ENCODE data around the gene WNT2.
"Not testable (repeated sequence)": the region's sequence is repeated elsewhere in the genome, so short reads cannot be mapped to it uniquely, and the experiment has no call there.

WNT2 gene

GRCh38 chr7:117259615-117260014 lies 63.2 kb downstream of the WNT2 start:
- no peak for DNase-seq (ENCODE audit: low spot score)

GRCh38 chr7:117251687-117252086 lies 71.2 kb downstream of the WNT2 start:
- no peak for DNase-seq (ENCODE audit: low spot score)

- no peak for DNase-seq (ENCODE audit: low spot score)
These were observed 72.1 kb downstream of the WNT2 start for GRCh38 chr7:117250801-117251200.

- no peak for DNase-seq (ENCODE audit: low spot score)
These were observed 72.6 kb downstream of the WNT2 start for GRCh38 chr7:117250245-117250644.

- no peak for DNase-seq (ENCODE audit: low spot score)
These were observed 73.2 kb downstream of the WNT2 start for GRCh38 chr7:117249696-117250095.

- no peak for DNase-seq (ENCODE audit: low spot score)
These were observed 74.0 kb downstream of the WNT2 start for GRCh38 chr7:117248829-117249228.

GRCh38 chr7:117247809-117248208 lies 75.0 kb downstream of the WNT2 start:
- DNase-seq (ENCODE audit: low spot score), result no peak

- not testable (repeated sequence) for DNase-seq (ENCODE audit: low spot score)
These were observed 77.2 kb downstream of the WNT2 start for GRCh38 chr7:117245703-117246102.

- no peak for DNase-seq (ENCODE audit: low spot score)
These were observed 79.5 kb downstream of the WNT2 start for GRCh38 chr7:117243390-117243789.

- no peak for DNase-seq (ENCODE audit: low spot score)
These were observed 81.8 kb downstream of the WNT2 start for GRCh38 chr7:117241088-117241487.

GRCh38 chr7:117238937-117239336 lies 83.9 kb downstream of the WNT2 start:
- DNase-seq (ENCODE audit: low spot score), result no peak

- no peak for DNase-seq (ENCODE audit: low spot score)
These were observed 84.4 kb downstream of the WNT2 start for GRCh38 chr7:117238472-117238871.

- DNase-seq (ENCODE audit: low spot score), result no peak
These were observed 85.2 kb downstream of the WNT2 start for GRCh38 chr7:117237646-117238045.

- no peak for DNase-seq (ENCODE audit: low spot score)
These were observed 91.9 kb downstream of the WNT2 start for GRCh38 chr7:117231047-117231359.

GRCh38 chr7:117230276-117231046 lies 92.4 kb downstream of the WNT2 start:
- no peak for DNase-seq (ENCODE audit: low spot score)

- DNase-seq (ENCODE audit: low spot score), result no peak
These were observed 93.5 kb downstream of the WNT2 start for GRCh38 chr7:117229350-117229749.

GRCh38 chr7:117227091-117227490 lies 95.8 kb downstream of the WNT2 start:
- DNase-seq (ENCODE audit: low spot score), result no peak

GRCh38 chr7:117225536-117225935 lies 97.3 kb downstream of the WNT2 start:
- DNase-seq (ENCODE audit: low spot score), result no peak

All from HuH-7.5 (cell line).